WI38 (cell line): ENCODE results near the gene ANK3.

Experiments used
- H3K4me3 ChIP-seq: 2 replicates; pipeline ENCODE4 v1.5.1; 2011; ENCODE audit warnings: low read depth, mild to moderate bottlenecking, control low read depth, low read length
- CTCF ChIP-seq: IDR thresholded peaks from 2 replicates; pipeline ENCODE4 v1.5.1; 2012; ENCODE audit warnings: low read depth, mild to moderate bottlenecking, control low read depth, low read length

Gene ANK3

GRCh38 chr10:60388116-60388625 lies 1.5 kb downstream of the ANK3 start:
- H3K4me3 ChIP-seq: no peak overlapping the region
- TF ChIP-seq CTCF: no peak

DNA sequence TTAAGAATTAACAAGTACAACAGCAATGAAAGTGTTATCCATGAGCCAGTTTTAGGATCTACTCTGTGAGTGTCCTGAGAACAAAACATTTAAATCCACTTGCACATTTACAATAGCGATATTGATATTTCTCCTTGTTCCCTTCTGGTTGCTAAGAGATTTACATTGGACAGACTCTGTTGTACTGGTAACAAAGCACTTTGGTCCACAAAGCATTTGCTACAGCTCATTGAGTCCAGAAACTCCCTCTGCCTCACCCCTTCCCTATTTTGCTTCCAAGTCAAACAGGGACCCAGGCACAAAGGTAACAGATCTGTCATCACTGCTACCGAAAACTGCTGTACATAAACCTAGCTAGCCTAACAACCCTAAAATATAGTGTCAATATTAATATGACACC lies 2.1 kb downstream of the ANK3 start:
- no peak for TF ChIP-seq CTCF
- H3K4me3 ChIP-seq: no peak overlapping the region

DNA sequence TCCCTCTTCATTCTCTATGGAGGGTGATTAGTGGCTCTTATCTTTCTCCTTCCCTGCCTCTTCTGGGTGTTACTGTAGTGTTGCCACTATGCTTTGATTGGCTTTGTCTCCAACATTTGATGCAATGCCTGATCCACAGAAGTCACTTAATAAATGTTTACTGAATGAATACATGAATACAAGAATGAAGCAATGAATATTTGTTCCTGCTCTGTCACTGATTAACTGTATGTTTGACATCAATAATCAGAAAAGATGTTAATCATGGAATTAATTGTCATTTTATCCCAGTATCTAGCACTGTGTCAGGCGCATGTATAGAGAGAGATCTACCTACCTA lies 4.3 kb downstream of the ANK3 start:
- TF ChIP-seq CTCF: no peak
- H3K4me3 ChIP-seq: no peak overlapping the region

GRCh38 chr10:60384708-60385398 lies 4.8 kb downstream of the ANK3 start:
- H3K4me3 ChIP-seq: no peak overlapping the region
- no peak for TF ChIP-seq CTCF

DNA sequence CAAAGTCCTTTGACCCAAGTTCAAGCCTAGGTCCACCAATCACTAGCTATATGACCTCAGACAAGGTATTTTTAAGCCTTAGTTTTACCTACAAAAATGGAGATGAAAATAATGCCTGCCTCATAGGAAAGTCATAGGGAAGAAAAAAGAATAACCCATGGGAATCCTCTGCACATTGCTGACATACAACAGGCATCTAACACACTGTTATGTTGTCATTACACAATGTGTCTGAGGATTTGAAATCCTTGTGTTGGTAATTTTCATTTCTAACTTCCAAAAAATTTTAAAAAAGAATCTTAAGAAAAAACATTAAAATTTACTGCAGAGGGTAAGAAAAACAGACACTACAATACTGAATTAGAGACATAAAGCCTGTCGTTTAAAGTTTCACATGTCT lies 5.7 kb downstream of the ANK3 start:
- no peak for TF ChIP-seq CTCF

GRCh38 chr10:60382946-60383681 lies 6.6 kb downstream of the ANK3 start:
- no peak for TF ChIP-seq CTCF
- H3K4me3 ChIP-seq: no peak overlapping the region

More for the DNA sequence above, 5.7 kb downstream of the ANK3 start:
- H3K4me3 ChIP-seq: no peak overlapping the region

GRCh38 chr10:60380781-60381180 lies 8.9 kb downstream of the ANK3 start:
- no peak for TF ChIP-seq CTCF
- no peak overlapping the region for H3K4me3 ChIP-seq
